Hepatocyte (in vitro differentiated cells): ENCODE measurements around the gene TLE6. TPM values are rescaled to one million over a fixed set of nuclear protein-coding genes. Genes with fewer than 3 reads are reported as not detected.
"Not testable (repeated sequence)": the region's sequence is repeated elsewhere in the genome, so short reads cannot be mapped to it uniquely, and the experiment has no call there.

ENCODE experiments used
- DNase-seq: peaks from one replicate; pipeline ENCODE4 v3.0.0-alpha.2; 2016; ENCODE audit warnings: low spot score
- H2AFZ ChIP-seq: fragments of 200-600 bp; sonication (generic); 2 replicates; pipeline ENCODE4 v1.6.0; 2016; ENCODE audit warnings: antibody characterized with exemption, mild to moderate bottlenecking
- H3K27ac ChIP-seq: fragments of 200-600 bp; sonication (generic); 2 replicates; pipeline ENCODE4 v1.5.1; 2016; ENCODE audit warnings: mild to moderate bottlenecking
- H3K27me3 ChIP-seq: fragments of 200-600 bp; sonication (generic); 2 replicates; pipeline ENCODE4 v1.6.1; 2016
- H3K36me3 ChIP-seq: fragments of 200-600 bp; sonication (generic); replicated peaks from 2 replicates; pipeline ENCODE4 v1.5.1; 2016; ENCODE audit warnings: low read depth; ENCODE audit not compliant: insufficient read depth
- H3K4me1 ChIP-seq: fragments of 200-600 bp; sonication (generic); 2 replicates; pipeline ENCODE4 v1.5.1; 2016; ENCODE audit warnings: mild to moderate bottlenecking, moderate library complexity; ENCODE audit not compliant: insufficient read depth
- H3K4me2 ChIP-seq: fragments of 200-600 bp; sonication (generic); 2 replicates; pipeline ENCODE4 v1.6.0; 2016
- H3K4me3 ChIP-seq: fragments of 200-600 bp; sonication (generic); 2 replicates; pipeline ENCODE4 v1.5.1; 2016; ENCODE audit warnings: mild to moderate bottlenecking
- H3K79me2 ChIP-seq: fragments of 200-600 bp; sonication (generic); 2 replicates; pipeline ENCODE4 v1.6.0; 2017; ENCODE audit warnings: mild to moderate bottlenecking
- H3K9me2 ChIP-seq: fragments of 200-600 bp; sonication (generic); replicated peaks from 2 replicates; pipeline ENCODE4 v1.6.0; 2017; ENCODE audit warnings: mild to moderate bottlenecking; ENCODE audit not compliant: insufficient read depth
- H3K9me3 ChIP-seq: fragments of 200-600 bp; sonication (generic); 2 replicates; pipeline ENCODE4 v1.5.1; 2016; ENCODE audit warnings: low read depth, mild to moderate bottlenecking
- H4K20me1 ChIP-seq: fragments of 200-600 bp; sonication (generic); 2 replicates; pipeline ENCODE4 v1.6.0; 2016; ENCODE audit warnings: mild to moderate bottlenecking; ENCODE audit not compliant: insufficient read depth, poor library complexity, severe bottlenecking
- EZH2 ChIP-seq: fragments of 200-600 bp; sonication (generic); IDR thresholded peaks from 2 replicates; pipeline ENCODE4 v1.6.1; 2016; ENCODE audit warnings: antibody characterized with exemption, mild to moderate bottlenecking, borderline replicate concordance
- EZH2phosphoT487 ChIP-seq: fragments of 200-600 bp; sonication (generic); IDR thresholded peaks from one replicate; pipeline ENCODE4 v1.6.1; 2018; ENCODE audit warnings: antibody characterized with exemption, mild to moderate bottlenecking, low read depth, moderate library complexity; ENCODE audit not compliant: unreplicated experiment, severe bottlenecking
- WGBS: methylation state at CpG from one replicate; pipeline ENCODE4 v1.1.6; 2016; ENCODE audit warnings: low lambda C conversion rate; ENCODE audit errors: missing lambda C conversion rate; 5-methylcytosine and 5-hydroxymethylcytosine counted together
- polyA plus RNA-seq: library from polyadenylated mRNA; unstranded; fragments of >200 nt; fragmentation: Nextera tagmentation; extraction: Ambion mirVana; gene quantifications from 2 replicates; pipeline ENCODE4 v1.2.1, GENCODE V29; 2016
- total RNA-seq: library from RNA; depleted of rRNA; stranded (reverse); fragments of >200 nt; gene quantifications from 2 replicates; pipeline ENCODE4 v1.2.3, GENCODE V29; 2014
- TF ChIP-seq, protein P1 (sequence below): fragments of 200-600 bp; sonication (generic); IDR thresholded peaks from 2 replicates; pipeline ENCODE4 v1.5.1; 2016; ENCODE audit warnings: antibody characterized with exemption, mild to moderate bottlenecking; ENCODE audit not compliant: poor library complexity

The TLE6 gene
- total and polyA plus RNA-seq, 2 experiments from 2014 or later: 1.2 to 4.7 TPM

DNA sequence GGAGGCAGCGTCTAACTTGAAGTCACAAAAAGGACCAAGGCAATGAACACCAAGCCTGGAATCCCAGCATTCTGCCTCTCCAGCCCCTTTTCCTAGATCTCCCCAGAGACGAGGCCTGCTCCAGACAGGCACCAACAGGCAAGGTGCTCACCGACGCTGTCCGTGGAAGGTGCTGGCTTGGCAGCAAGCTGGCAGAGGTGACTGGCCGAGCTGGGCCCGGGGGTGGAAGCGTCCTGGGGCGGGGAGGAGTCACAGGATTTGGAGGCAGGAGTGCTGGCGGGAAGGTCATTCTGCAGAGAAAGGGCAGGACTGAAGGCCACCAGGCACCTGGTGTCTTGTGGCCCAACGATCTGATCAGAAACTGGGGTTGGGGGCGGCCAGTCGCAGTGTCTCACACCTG lies 33.5 kb downstream of the TLE6 start:
- 95% methylated on average over 13 of the region's 13 CpGs for WGBS

DNA sequence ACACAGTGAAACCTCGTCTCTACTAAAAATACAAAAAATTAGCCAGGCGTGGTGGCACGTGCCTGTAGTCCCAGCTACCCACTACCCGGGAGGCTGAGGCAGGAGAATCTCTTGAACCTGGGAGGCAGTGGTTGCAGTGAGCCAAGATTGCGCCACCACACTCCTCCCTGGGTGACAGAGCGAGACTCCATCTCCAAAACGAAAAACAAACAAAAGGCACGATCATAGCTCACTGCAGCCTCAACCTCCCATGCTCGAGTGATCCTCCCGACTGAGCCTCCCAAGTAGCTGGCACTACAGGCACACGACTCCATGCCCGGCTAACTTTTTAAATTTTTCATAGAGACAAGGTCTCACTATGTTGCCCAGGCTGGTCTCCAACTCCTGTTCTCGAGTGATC lies 34.7 kb downstream of the TLE6 start:
- not testable (repeated sequence) for H3K36me3 ChIP-seq, H3K27me3 ChIP-seq, H3K79me2 ChIP-seq, H4K20me1 ChIP-seq, H3K4me3 ChIP-seq, H3K4me1 ChIP-seq, H3K27ac ChIP-seq, DNase-seq, H3K9me2 ChIP-seq, H3K9me3 ChIP-seq, H2AFZ ChIP-seq, H3K4me2 ChIP-seq
- 91% methylated on average over 13 of the region's 13 CpGs for WGBS

More for the DNA sequence above, 33.5 kb downstream of the TLE6 start:
- Histone ChIP-seq H3K79me2 (no peaks in the 10 kb centered on the region), H2AFZ (no peak overlapping the region), H3K9me3 (no peaks in the 10 kb centered on the region), H4K20me1 (no peaks in the 10 kb centered on the region), H3K27ac (no peak overlapping the region), H3K9me2 (no peaks in the 10 kb centered on the region), H3K4me2 (no peak overlapping the region), H3K4me1 (no peaks in the 10 kb centered on the region), H3K36me3 (no peaks in the 10 kb centered on the region), H3K27me3 (no peaks in the 10 kb centered on the region), H3K4me3 (no peak overlapping the region)
- TF ChIP-seq EZH2phosphoT487: no peak
- TF ChIP-seq EZH2: no peak
- TF ChIP-seq, protein P1, sequence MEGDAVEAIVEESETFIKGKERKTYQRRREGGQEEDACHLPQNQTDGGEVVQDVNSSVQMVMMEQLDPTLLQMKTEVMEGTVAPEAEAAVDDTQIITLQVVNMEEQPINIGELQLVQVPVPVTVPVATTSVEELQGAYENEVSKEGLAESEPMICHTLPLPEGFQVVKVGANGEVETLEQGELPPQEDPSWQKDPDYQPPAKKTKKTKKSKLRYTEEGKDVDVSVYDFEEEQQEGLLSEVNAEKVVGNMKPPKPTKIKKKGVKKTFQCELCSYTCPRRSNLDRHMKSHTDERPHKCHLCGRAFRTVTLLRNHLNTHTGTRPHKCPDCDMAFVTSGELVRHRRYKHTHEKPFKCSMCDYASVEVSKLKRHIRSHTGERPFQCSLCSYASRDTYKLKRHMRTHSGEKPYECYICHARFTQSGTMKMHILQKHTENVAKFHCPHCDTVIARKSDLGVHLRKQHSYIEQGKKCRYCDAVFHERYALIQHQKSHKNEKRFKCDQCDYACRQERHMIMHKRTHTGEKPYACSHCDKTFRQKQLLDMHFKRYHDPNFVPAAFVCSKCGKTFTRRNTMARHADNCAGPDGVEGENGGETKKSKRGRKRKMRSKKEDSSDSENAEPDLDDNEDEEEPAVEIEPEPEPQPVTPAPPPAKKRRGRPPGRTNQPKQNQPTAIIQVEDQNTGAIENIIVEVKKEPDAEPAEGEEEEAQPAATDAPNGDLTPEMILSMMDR: no peak
- DNase-seq: no peak

DNA sequence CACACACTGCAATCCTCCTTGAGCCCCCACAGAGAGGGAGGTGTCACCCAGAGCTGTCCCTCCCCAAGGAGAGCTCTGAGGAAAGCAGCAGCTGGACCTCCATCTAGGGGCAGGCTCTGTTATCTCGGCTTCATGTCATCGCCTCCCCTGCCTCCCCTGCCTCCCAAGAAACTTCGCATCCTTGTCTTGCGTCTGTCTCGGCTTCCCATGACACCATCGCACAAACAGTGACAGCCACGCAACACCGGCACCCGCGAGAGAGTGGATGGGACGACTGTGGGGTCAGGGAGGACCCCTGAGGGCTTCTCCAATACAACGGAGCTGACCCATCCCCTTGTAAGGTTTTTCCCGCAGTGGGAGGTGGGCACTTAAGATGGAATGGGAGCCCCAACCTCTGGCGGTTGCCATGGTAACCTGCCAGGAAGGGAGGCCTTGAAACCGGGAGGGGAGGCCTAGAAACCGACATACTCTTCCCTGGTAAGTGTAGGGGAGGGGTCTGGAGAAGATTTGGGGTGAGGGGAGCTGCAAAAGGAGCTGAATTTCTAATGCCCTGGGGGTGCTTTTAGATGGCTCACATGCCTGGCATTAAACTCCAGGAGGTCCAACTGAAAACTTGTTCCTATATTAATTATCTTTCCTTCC lies 35.4 kb downstream of the TLE6 start:
- Histone ChIP-seq H3K4me3 (no peak overlapping the region), H3K27me3 (no peaks in the 10 kb centered on the region), H3K4me1 (no peaks in the 10 kb centered on the region), H3K9me3 (no peaks in the 10 kb centered on the region), H3K79me2 (no peaks in the 10 kb centered on the region), H4K20me1 (no peaks in the 10 kb centered on the region), H2AFZ (no peak overlapping the region), H3K4me2 (no peak overlapping the region), H3K36me3 (no peaks in the 10 kb centered on the region), H3K9me2 (no peaks in the 10 kb centered on the region), H3K27ac (no peak overlapping the region)
- TF ChIP-seq, protein P1: no peak
- TF ChIP-seq EZH2phosphoT487: no peak
- TF ChIP-seq EZH2: no peak
- 65% methylated on average over 16 of the region's 16 CpGs for WGBS
- DNase-seq: no peak

DNA sequence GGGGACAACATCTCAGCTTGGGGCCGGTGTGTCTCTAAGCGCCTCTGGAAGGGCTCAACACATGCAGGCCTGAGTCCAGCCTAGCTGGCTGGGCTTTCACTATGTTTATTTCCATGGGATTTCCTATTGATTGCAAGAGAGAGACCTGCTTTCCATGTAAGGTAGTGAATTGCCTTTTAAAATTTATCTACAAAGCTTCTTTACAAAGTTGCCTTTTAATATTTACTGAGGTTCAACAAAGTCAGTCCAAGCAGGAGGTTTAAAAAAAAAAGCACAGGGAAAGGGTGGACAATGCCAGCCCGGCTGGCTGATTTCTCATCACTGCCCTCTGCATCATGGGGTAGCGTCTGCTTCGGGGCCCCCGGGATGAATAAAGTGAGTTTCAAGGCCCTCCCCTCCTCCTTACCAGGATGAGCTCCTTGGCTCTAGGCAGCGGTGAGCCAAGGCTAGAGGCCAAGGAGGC lies 35.9 kb downstream of the TLE6 start:
- Histone ChIP-seq H3K27ac (no peak overlapping the region), H3K9me2 (no peaks in the 10 kb centered on the region), H3K4me3 (no peak overlapping the region), H2AFZ (no peak overlapping the region), H3K79me2 (no peaks in the 10 kb centered on the region), H3K9me3 (no peaks in the 10 kb centered on the region), H4K20me1 (no peaks in the 10 kb centered on the region), H3K36me3 (no peaks in the 10 kb centered on the region), H3K4me1 (no peaks in the 10 kb centered on the region), H3K27me3 (no peaks in the 10 kb centered on the region), H3K4me2 (no peak overlapping the region)
- DNase-seq: no peak
- TF ChIP-seq, protein P1: no peak
- TF ChIP-seq EZH2phosphoT487: no peak
- no peak for TF ChIP-seq EZH2
- 84% methylated on average over 7 of the region's 7 CpGs for WGBS
